Endothelial cell of umbilical vein (primary cell): ENCODE measurements around the gene UNC5C. TPM values are rescaled to one million over a fixed set of nuclear protein-coding genes. Genes with fewer than 3 reads are reported as not detected.

Source experiments
- BruUV-seq: library from RNA; stranded (reverse); fragments of 400-500 nt; replicated peaks from 2 replicates; lab custom pipeline; 2021; lab: Mats Ljungman, UMichigan
- CTCF ChIA-PET: fragments of 300-600, 350-600 bp; sonication (Branson Sonifier 250); formaldehyde crosslinking; loops from one replicate; lab custom pipeline; 2021; ENCODE audit warnings: antibody characterized with exemption, inconsistent platforms; lab: Charles Lee
- POLR2A ChIA-PET: fragments of 300-600, 350-600 bp; sonication (Branson Sonifier 250); formaldehyde crosslinking; loops from one replicate; lab custom pipeline; 2021; ENCODE audit warnings: antibody characterized with exemption, inconsistent platforms; lab: Charles Lee
- DNase-seq: peaks from one replicate; pipeline ENCODE4 v3.0.0-alpha.2; 2011; ENCODE audit warnings: low read depth, low spot score
- FAIRE-seq: peaks from 2 replicates; lab custom pipeline; 2011; peaks lifted over from hg19 to GRCh38; lab: Jason Lieb, UNC
- H2AFZ ChIP-seq: 2 replicates; pipeline ENCODE4 v1.6.0; 2012; ENCODE audit warnings: low read depth, low read length, control low read depth, inconsistent platforms
- H3K27ac ChIP-seq: 2 replicates; pipeline ENCODE4 v1.5.1; 2011; ENCODE audit warnings: low read depth, mild to moderate bottlenecking, control low read depth, low read length, moderate library complexity; ENCODE audit not compliant: insufficient read depth
- H3K27me3 ChIP-seq, 2 experiments: 2 replicates each; pipeline versions ENCODE4 v1.6.0 to v1.6.1; 2011; ENCODE audit warnings: low read length in 2 of 2, mixed read lengths in 1 of 2; ENCODE audit not compliant: control insufficient read depth in 2 of 2, insufficient read depth in 2 of 2
- H3K36me3 ChIP-seq, 2 experiments: 2 replicates in 1 of 2; 3 replicates in 1 of 2; pipeline ENCODE4 v1.5.1; 2011; ENCODE audit warnings: low read length in 2 of 2, mild to moderate bottlenecking in 1 of 2, moderate library complexity in 1 of 2; ENCODE audit not compliant: control insufficient read depth in 2 of 2, insufficient read depth in 2 of 2; ENCODE audit errors: extremely low read depth in 1 of 2
- H3K4me1 ChIP-seq: 3 replicates; pipeline ENCODE4 v1.5.1; 2011; ENCODE audit warnings: mild to moderate bottlenecking, low read length; ENCODE audit not compliant: control insufficient read depth, insufficient read depth; ENCODE audit errors: extremely low read depth
- H3K4me2 ChIP-seq: 2 replicates; pipeline ENCODE4 v1.6.1; 2011; ENCODE audit warnings: low read length, control low read depth, mixed read lengths; ENCODE audit not compliant: insufficient read depth
- H3K4me3 ChIP-seq, 3 experiments: fragments of 200-600 bp in 1 of 3; sonication (generic), shearing (Covaris generic) in 1 of 3; replicated peaks in 1 of 3; 2 replicates each; pipeline ENCODE4 v1.5.1; 2011 to 2016; ENCODE audit warnings: control low read depth in 3 of 3, low read length in 3 of 3, mild to moderate bottlenecking in 2 of 3, inconsistent platforms in 1 of 3, low read depth in 1 of 3, moderate library complexity in 1 of 3; ENCODE audit not compliant: insufficient read depth in 1 of 3
- H3K79me2 ChIP-seq: 2 replicates; pipeline ENCODE4 v1.6.0; 2012; ENCODE audit warnings: low read length, inconsistent platforms; ENCODE audit not compliant: control insufficient read depth, insufficient read depth
- H3K9ac ChIP-seq: replicated peaks from 2 replicates; pipeline ENCODE3; 2011; ENCODE audit warnings: low read length, control low read depth; ENCODE audit not compliant: insufficient read depth; ENCODE audit errors: extremely low read depth
- H3K9me1 ChIP-seq: replicated peaks from 3 replicates; pipeline ENCODE4 v1.6.0; 2011; ENCODE audit warnings: mild to moderate bottlenecking, low read length; ENCODE audit not compliant: control insufficient read depth, insufficient read depth; ENCODE audit errors: extremely low read depth
- H3K9me3 ChIP-seq: replicated peaks from 2 replicates; pipeline ENCODE4 v1.5.1; 2012; ENCODE audit warnings: low read length, inconsistent platforms; ENCODE audit not compliant: control insufficient read depth, insufficient read depth
- H4K20me1 ChIP-seq: replicated peaks from 2 replicates; pipeline ENCODE3; 2011; ENCODE audit warnings: mild to moderate bottlenecking, low read length; ENCODE audit not compliant: control insufficient read depth, insufficient read depth; ENCODE audit errors: extremely low read depth
- CTCF ChIP-seq, 2 donors: IDR thresholded peaks; 1 replicate in 1 of 2; 2 replicates in 1 of 2; pipeline ENCODE4 v1.5.1; 2011; ENCODE audit warnings: low read length in 2 of 2, mild to moderate bottlenecking in 2 of 2, moderate library complexity in 2 of 2, control low read depth in 1 of 2, inconsistent platforms in 1 of 2, low read depth in 1 of 2; ENCODE audit not compliant: insufficient read depth in 1 of 2; ENCODE audit errors: extremely low read depth in 1 of 2
- EZH2 ChIP-seq: IDR thresholded peaks from 2 replicates; pipeline ENCODE4 v1.6.1; 2012; ENCODE audit warnings: borderline replicate concordance, low read depth, mild to moderate bottlenecking, moderate library complexity, low read length, inconsistent platforms; ENCODE audit not compliant: severe bottlenecking
- FOS ChIP-seq: IDR thresholded peaks from 2 replicates; pipeline ENCODE4 v1.6.1; 2011; ENCODE audit warnings: mild to moderate bottlenecking, low read length, moderate library complexity, borderline replicate concordance; ENCODE audit not compliant: insufficient read depth
- GATA2 ChIP-seq: IDR thresholded peaks from 2 replicates; pipeline ENCODE4 v1.7.0; 2011; ENCODE audit warnings: low read depth, mild to moderate bottlenecking, moderate library complexity, mixed read lengths, low read length; ENCODE audit not compliant: insufficient read length, insufficient read depth
- JUN ChIP-seq: IDR thresholded peaks from 2 replicates; pipeline ENCODE4 v1.6.1; 2011; ENCODE audit warnings: borderline replicate concordance, low read depth; ENCODE audit not compliant: insufficient read length, insufficient read depth
- MAX ChIP-seq: IDR thresholded peaks from 2 replicates; pipeline ENCODE4 v1.6.1; 2011; ENCODE audit not compliant: insufficient read depth, insufficient read length
- MYC ChIP-seq: IDR thresholded peaks from one replicate; pipeline ENCODE4 v1.6.1; 2011; ENCODE audit warnings: mild to moderate bottlenecking, low read depth, low read length
- POLR2A ChIP-seq: IDR thresholded peaks from 2 replicates; pipeline ENCODE4 v1.6.1; 2012; ENCODE audit warnings: low read depth, mild to moderate bottlenecking, control low read depth, low read length
- POLR2AphosphoS5 ChIP-seq: IDR thresholded peaks from 2 replicates; pipeline ENCODE4 v1.6.1; 2012; ENCODE audit warnings: low read depth, mild to moderate bottlenecking, control low read depth, low read length, moderate library complexity; ENCODE audit not compliant: insufficient read depth
- dilution Hi-C: fragments of 300-500 bp; cut with MboI; formaldehyde crosslinking; loops from one replicate; pipeline ENCODE4 v1.15.0; 2019; ENCODE audit warnings: low sequenced_read_pairs; ENCODE audit not compliant: extremely low pct_ligation_motif_present
- intact Hi-C: fragments of 100-400 bp; cut with micrococcal nuclease; formaldehyde crosslinking; loops from one replicate; pipeline ENCODE4 v1.10.0; 2022
- polyA plus RNA-seq, 4 experiments: library from polyadenylated mRNA; depleted of rRNA in 3 of 4; stranded (reverse) in 3 of 4; unstranded in 1 of 4; fragments of >200 nt; gene quantifications; 2 replicates each; pipeline versions ENCODE4 v1.2.1 to v1.2.3, GENCODE V29; 2011 to 2012; ENCODE audit warnings: missing spikeins in 1 of 4
- total RNA-seq: library from RNA; stranded (reverse); gene quantifications from 2 replicates; pipeline ENCODE4 v1.2.3, GENCODE V29; 2021

Gene UNC5C
- total and polyA plus RNA-seq, 2 donors (not counting 3 experiments of a cell fraction or from before 2014, with no cell fraction given): 0.44 to 0.53 TPM

GRCh38 chr4:95446173-95446572, 102.6 kb downstream of the UNC5C start:
- POLR2A ChIA-PET: no interaction called here
- Histone ChIP-seq H3K36me3 (no peaks in the 10 kb centered on the region), H3K9me3 (no peaks in the 10 kb centered on the region), H2AFZ (no peak overlapping the region), H3K9me1 (no peaks in the 10 kb centered on the region), H3K4me2 (no peak overlapping the region), H3K27me3 (no peaks in the 10 kb centered on the region), H3K27ac (no peak overlapping the region), H3K4me3 (no peak overlapping the region), H3K79me2 (no peaks in the 10 kb centered on the region), H4K20me1 (no peaks in the 10 kb centered on the region), H3K9ac (no peak overlapping the region), H3K4me1 (no peaks in the 10 kb centered on the region)
- FAIRE-seq (no peak), DNase-seq (no peak)
- BruUV-seq: no TSS peak
- CTCF ChIA-PET: interaction anchor here (0.5 kb wide), 1 partner anchor 266 kb away, joined by 3 read pairs; no protein-coding TSS in a partner anchor
- dilution Hi-C loops (no loop called here), intact Hi-C loops (no loop called here)
- TF ChIP-seq JUN: no peak
- TF ChIP-seq GATA2: no peak
- no peak for TF ChIP-seq EZH2
- TF ChIP-seq CTCF (IDR thresholded peaks at IDR 0.05; ENCODE audit: extremely low read depth in 1 of 2, insufficient read depth in 1 of 2, low read depth in 1 of 2, low read length in 2 of 2): no peak
- TF ChIP-seq MYC: no peak
- no peak for TF ChIP-seq FOS
- no peak for TF ChIP-seq POLR2A
- no peak for TF ChIP-seq POLR2AphosphoS5
- no peak for TF ChIP-seq MAX
